Endothelial cell of umbilical vein (primary cell): Measurements from ENCODE around the gene RAB3B. TPM values are rescaled to one million over a fixed set of nuclear protein-coding genes. Genes with fewer than 3 reads are reported as not detected.

Experiments
- BruUV-seq: library from RNA; stranded (reverse); fragments of 400-500 nt; replicated peaks from 2 replicates; lab custom pipeline; 2021; lab: Mats Ljungman, UMichigan
- CTCF ChIA-PET: fragments of 300-600, 350-600 bp; sonication (Branson Sonifier 250); formaldehyde crosslinking; loops from one replicate; lab custom pipeline; 2021; ENCODE audit warnings: antibody characterized with exemption, inconsistent platforms; lab: Charles Lee
- POLR2A ChIA-PET: fragments of 300-600, 350-600 bp; sonication (Branson Sonifier 250); formaldehyde crosslinking; loops from one replicate; lab custom pipeline; 2021; ENCODE audit warnings: antibody characterized with exemption, inconsistent platforms; lab: Charles Lee
- DNase-seq: peaks from one replicate; pipeline ENCODE4 v3.0.0-alpha.2; 2011; ENCODE audit warnings: low read depth, low spot score
- FAIRE-seq: peaks from 2 replicates; lab custom pipeline; 2011; peaks lifted over from hg19 to GRCh38; lab: Jason Lieb, UNC
- H2AFZ ChIP-seq: 2 replicates; pipeline ENCODE4 v1.6.0; 2012; ENCODE audit warnings: low read depth, low read length, control low read depth, inconsistent platforms
- H3K27ac ChIP-seq: 2 replicates; pipeline ENCODE4 v1.5.1; 2011; ENCODE audit warnings: low read depth, mild to moderate bottlenecking, control low read depth, low read length, moderate library complexity; ENCODE audit not compliant: insufficient read depth
- H3K27me3 ChIP-seq, 2 experiments: 2 replicates each; pipeline versions ENCODE4 v1.6.0 to v1.6.1; 2011; ENCODE audit warnings: low read length in 2 of 2, mixed read lengths in 1 of 2; ENCODE audit not compliant: control insufficient read depth in 2 of 2, insufficient read depth in 2 of 2
- H3K36me3 ChIP-seq, 2 experiments: 2 replicates in 1 of 2; 3 replicates in 1 of 2; pipeline ENCODE4 v1.5.1; 2011; ENCODE audit warnings: low read length in 2 of 2, mild to moderate bottlenecking in 1 of 2, moderate library complexity in 1 of 2; ENCODE audit not compliant: control insufficient read depth in 2 of 2, insufficient read depth in 2 of 2; ENCODE audit errors: extremely low read depth in 1 of 2
- H3K4me1 ChIP-seq: 3 replicates; pipeline ENCODE4 v1.5.1; 2011; ENCODE audit warnings: mild to moderate bottlenecking, low read length; ENCODE audit not compliant: control insufficient read depth, insufficient read depth; ENCODE audit errors: extremely low read depth
- H3K4me2 ChIP-seq: 2 replicates; pipeline ENCODE4 v1.6.1; 2011; ENCODE audit warnings: low read length, control low read depth, mixed read lengths; ENCODE audit not compliant: insufficient read depth
- H3K4me3 ChIP-seq, 3 experiments: fragments of 200-600 bp in 1 of 3; sonication (generic), shearing (Covaris generic) in 1 of 3; replicated peaks in 1 of 3; 2 replicates each; pipeline ENCODE4 v1.5.1; 2011 to 2016; ENCODE audit warnings: control low read depth in 3 of 3, low read length in 3 of 3, mild to moderate bottlenecking in 2 of 3, inconsistent platforms in 1 of 3, low read depth in 1 of 3, moderate library complexity in 1 of 3; ENCODE audit not compliant: insufficient read depth in 1 of 3
- H3K79me2 ChIP-seq: 2 replicates; pipeline ENCODE4 v1.6.0; 2012; ENCODE audit warnings: low read length, inconsistent platforms; ENCODE audit not compliant: control insufficient read depth, insufficient read depth
- H3K9ac ChIP-seq: replicated peaks from 2 replicates; pipeline ENCODE3; 2011; ENCODE audit warnings: low read length, control low read depth; ENCODE audit not compliant: insufficient read depth; ENCODE audit errors: extremely low read depth
- H3K9me1 ChIP-seq: replicated peaks from 3 replicates; pipeline ENCODE4 v1.6.0; 2011; ENCODE audit warnings: mild to moderate bottlenecking, low read length; ENCODE audit not compliant: control insufficient read depth, insufficient read depth; ENCODE audit errors: extremely low read depth
- H3K9me3 ChIP-seq: replicated peaks from 2 replicates; pipeline ENCODE4 v1.5.1; 2012; ENCODE audit warnings: low read length, inconsistent platforms; ENCODE audit not compliant: control insufficient read depth, insufficient read depth
- H4K20me1 ChIP-seq: replicated peaks from 2 replicates; pipeline ENCODE3; 2011; ENCODE audit warnings: mild to moderate bottlenecking, low read length; ENCODE audit not compliant: control insufficient read depth, insufficient read depth; ENCODE audit errors: extremely low read depth
- CTCF ChIP-seq, 2 donors: IDR thresholded peaks; 1 replicate in 1 of 2; 2 replicates in 1 of 2; pipeline ENCODE4 v1.5.1; 2011; ENCODE audit warnings: low read length in 2 of 2, mild to moderate bottlenecking in 2 of 2, moderate library complexity in 2 of 2, control low read depth in 1 of 2, inconsistent platforms in 1 of 2, low read depth in 1 of 2; ENCODE audit not compliant: insufficient read depth in 1 of 2; ENCODE audit errors: extremely low read depth in 1 of 2
- EZH2 ChIP-seq: IDR thresholded peaks from 2 replicates; pipeline ENCODE4 v1.6.1; 2012; ENCODE audit warnings: borderline replicate concordance, low read depth, mild to moderate bottlenecking, moderate library complexity, low read length, inconsistent platforms; ENCODE audit not compliant: severe bottlenecking
- FOS ChIP-seq: IDR thresholded peaks from 2 replicates; pipeline ENCODE4 v1.6.1; 2011; ENCODE audit warnings: mild to moderate bottlenecking, low read length, moderate library complexity, borderline replicate concordance; ENCODE audit not compliant: insufficient read depth
- GATA2 ChIP-seq: IDR thresholded peaks from 2 replicates; pipeline ENCODE4 v1.7.0; 2011; ENCODE audit warnings: low read depth, mild to moderate bottlenecking, moderate library complexity, mixed read lengths, low read length; ENCODE audit not compliant: insufficient read length, insufficient read depth
- JUN ChIP-seq: IDR thresholded peaks from 2 replicates; pipeline ENCODE4 v1.6.1; 2011; ENCODE audit warnings: borderline replicate concordance, low read depth; ENCODE audit not compliant: insufficient read length, insufficient read depth
- MYC ChIP-seq: IDR thresholded peaks from one replicate; pipeline ENCODE4 v1.6.1; 2011; ENCODE audit warnings: mild to moderate bottlenecking, low read depth, low read length
- POLR2A ChIP-seq: IDR thresholded peaks from 2 replicates; pipeline ENCODE4 v1.6.1; 2012; ENCODE audit warnings: low read depth, mild to moderate bottlenecking, control low read depth, low read length
- POLR2AphosphoS5 ChIP-seq: IDR thresholded peaks from 2 replicates; pipeline ENCODE4 v1.6.1; 2012; ENCODE audit warnings: low read depth, mild to moderate bottlenecking, control low read depth, low read length, moderate library complexity; ENCODE audit not compliant: insufficient read depth
- dilution Hi-C: fragments of 300-500 bp; cut with MboI; formaldehyde crosslinking; loops from one replicate; pipeline ENCODE4 v1.15.0; 2019; ENCODE audit warnings: low sequenced_read_pairs; ENCODE audit not compliant: extremely low pct_ligation_motif_present
- intact Hi-C: fragments of 100-400 bp; cut with micrococcal nuclease; formaldehyde crosslinking; loops from one replicate; pipeline ENCODE4 v1.10.0; 2022
- polyA plus RNA-seq, 4 experiments: library from polyadenylated mRNA; depleted of rRNA in 3 of 4; stranded (reverse) in 3 of 4; unstranded in 1 of 4; fragments of >200 nt; gene quantifications; 2 replicates each; pipeline versions ENCODE4 v1.2.1 to v1.2.3, GENCODE V29; 2011 to 2012; ENCODE audit warnings: missing spikeins in 1 of 4
- total RNA-seq: library from RNA; stranded (reverse); gene quantifications from 2 replicates; pipeline ENCODE4 v1.2.3, GENCODE V29; 2021
- TF ChIP-seq, protein P1 (sequence below): IDR thresholded peaks from 2 replicates; pipeline ENCODE4 v1.6.1; 2011; ENCODE audit not compliant: insufficient read depth, insufficient read length

RAB3B gene
- total and polyA plus RNA-seq, 2 donors (not counting 3 experiments of a cell fraction or from before 2014, with no cell fraction given), result 4.1 to 10.4 TPM

DNA sequence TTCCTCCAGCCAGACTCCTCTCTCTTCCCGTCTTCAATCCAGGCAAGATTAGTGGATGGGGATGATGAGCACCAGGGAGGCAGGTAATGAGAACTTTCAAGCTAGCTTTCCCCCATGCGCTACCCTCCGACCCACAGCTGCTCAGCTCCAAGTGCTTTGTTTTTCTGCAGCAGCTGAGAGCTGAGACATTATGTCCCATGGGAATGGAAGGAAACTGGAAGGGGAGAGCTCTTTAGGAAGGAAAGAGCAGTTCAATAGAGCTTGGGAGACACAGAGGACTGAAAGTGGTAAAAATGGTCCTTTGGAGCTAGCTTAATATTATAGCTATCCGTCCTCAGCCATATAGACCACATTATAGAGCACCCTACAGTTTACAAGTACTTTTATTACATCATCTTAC lies 39.8 kb downstream of the RAB3B start:
- no peaks in the 10 kb centered on the region for H4K20me1 ChIP-seq
- peaks cover 9% of the 10 kb centered on the region for H3K4me1 ChIP-seq
- no peaks in the 10 kb centered on the region for H3K79me2 ChIP-seq
- CTCF ChIA-PET, result interaction anchor here (1.0 to 1.2 kb wide), 3 partner anchors 18 to 47 kb away, joined by 3 to 7 read pairs (median 3); no protein-coding TSS in a partner anchor
- H3K9me3 ChIP-seq, result no peaks in the 10 kb centered on the region
- no peak for FAIRE-seq
- H3K9me1 ChIP-seq, result no peaks in the 10 kb centered on the region
- dilution Hi-C loops, result no loop called here
- no peaks in the 10 kb centered on the region for H3K27me3 ChIP-seq
- TF ChIP-seq MYC (no peak), POLR2A (no peak), JUN (no peak), GATA2 (no peak), POLR2AphosphoS5 (no peak), FOS (no peak), EZH2 (no peak), CTCF (IDR thresholded peaks at IDR 0.05; ENCODE audit: extremely low read depth in 1 of 2, insufficient read depth in 1 of 2, low read depth in 1 of 2, low read length in 2 of 2) (no peak)
- TF ChIP-seq, protein P1, sequence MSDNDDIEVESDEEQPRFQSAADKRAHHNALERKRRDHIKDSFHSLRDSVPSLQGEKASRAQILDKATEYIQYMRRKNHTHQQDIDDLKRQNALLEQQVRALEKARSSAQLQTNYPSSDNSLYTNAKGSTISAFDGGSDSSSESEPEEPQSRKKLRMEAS, result no peak
- POLR2A ChIA-PET, result no interaction called here
- no peak overlapping the region for H3K4me2 ChIP-seq
- H3K36me3 ChIP-seq, result no peaks in the 10 kb centered on the region
- H3K27ac ChIP-seq, result no peak overlapping the region
- intact Hi-C loops, result no loop called here
- H2AFZ ChIP-seq, result no peak overlapping the region
- H3K4me3 ChIP-seq, result no peak overlapping the region
- no TSS peak for BruUV-seq
- no peak overlapping the region for H3K9ac ChIP-seq
- no peak for DNase-seq
